Esophagus muscularis mucosa (tissue), 4 donors: ENCODE results near the gene SLC9C1.

Experiments
- CTCF ChIP-seq, 3 experiments: fragments of 200-600 bp in 2 of 3; fragments of 450-650 bp in 1 of 3; sonication (generic) in 2 of 3; IDR thresholded peaks; one replicate each; pipeline ENCODE4 v1.5.1; 2017 to 2019; ENCODE audit warnings: antibody characterized with exemption in 3 of 3, mild to moderate bottlenecking in 2 of 3, moderate library complexity in 1 of 3
- EP300 ChIP-seq: sonication (generic); formaldehyde crosslinking; IDR thresholded peaks from one replicate; pipeline ENCODE4 v1.6.1; 2017; ENCODE audit warnings: antibody characterized with exemption
- POLR2A ChIP-seq: fragments of 450-650 bp; IDR thresholded peaks from one replicate; pipeline ENCODE4 v1.6.1; 2017; ENCODE audit warnings: antibody characterized with exemption, moderate library complexity, mild to moderate bottlenecking, low read depth
- POLR2AphosphoS5 ChIP-seq, 2 donors: sonication (generic); formaldehyde crosslinking; IDR thresholded peaks; one replicate each; pipeline ENCODE4 v1.6.1; 2017; ENCODE audit warnings: antibody characterized with exemption in 2 of 2

- TF ChIP-seq CTCF (IDR thresholded peaks at IDR 0.05): no peak
- no peak for TF ChIP-seq POLR2AphosphoS5 (IDR thresholded peaks at IDR 0.05)
- TF ChIP-seq POLR2A: no peak
- TF ChIP-seq EP300: no peak
Observed at GRCh38 chr3:112143689-112144088, 150.3 kb downstream of the SLC9C1 start.
